Suprapubic skin (tissue), 4 donors: Measurements from ENCODE around the gene DRD4.

Source experiments
- CTCF ChIP-seq, 2 donors: fragments of 200-600 bp in 1 of 2; fragments of 450-650 bp in 1 of 2; sonication (generic) in 1 of 2; IDR thresholded peaks; one replicate each; pipeline ENCODE4 v1.5.1; 2016 to 2019; ENCODE audit warnings: antibody characterized with exemption in 2 of 2, mild to moderate bottlenecking in 1 of 2, moderate library complexity in 1 of 2
- EP300 ChIP-seq: sonication (generic); formaldehyde crosslinking; IDR thresholded peaks from one replicate; pipeline ENCODE4 v1.6.1; 2017; ENCODE audit warnings: antibody characterized with exemption
- POLR2A ChIP-seq, 2 donors: fragments of 450-650 bp; IDR thresholded peaks; one replicate each; pipeline ENCODE4 v1.6.1; 2017; ENCODE audit warnings: antibody characterized with exemption in 2 of 2, mild to moderate bottlenecking in 2 of 2, moderate library complexity in 2 of 2
- POLR2AphosphoS5 ChIP-seq, 3 donors: sonication (generic); formaldehyde crosslinking; IDR thresholded peaks; one replicate each; pipeline ENCODE4 v1.6.1; 2017; ENCODE audit warnings: antibody characterized with exemption in 3 of 3

DNA sequence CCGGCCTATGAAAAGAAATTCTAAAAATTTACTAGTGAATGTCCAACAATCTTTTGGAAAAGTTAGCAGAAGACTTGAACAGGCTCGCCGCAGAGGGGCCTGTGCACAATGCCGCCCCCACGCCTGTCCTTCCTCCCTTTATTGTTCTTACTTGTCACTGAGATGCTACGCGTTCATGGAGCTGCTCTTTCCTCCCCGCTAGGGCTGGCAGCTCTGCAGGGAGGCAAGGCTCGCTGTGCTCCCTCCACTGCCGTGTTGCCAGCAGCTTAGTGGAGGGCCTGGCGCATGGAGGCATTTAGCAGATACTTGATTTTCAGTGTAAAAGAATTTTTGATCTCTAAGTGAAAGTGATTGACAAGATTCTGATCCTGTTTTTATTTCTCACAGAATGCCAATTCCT, 46.1 kb upstream of the DRD4 start:
- TF ChIP-seq CTCF (IDR thresholded peaks at IDR 0.05) (no peak), EP300 (no peak), POLR2A (IDR thresholded peaks at IDR 0.05) (no peak), POLR2AphosphoS5 (IDR thresholded peaks at IDR 0.05) (no peak)
